Measurements from ENCODE around the gene UQCC3.

The UQCC3 gene

GRCh38 chr11:62708793-62709192, 37.3 kb downstream of the UQCC3 start:
- TF ChIP-seq SUZ12 (IDR thresholded peaks at IDR 0.05) (no peak), HDGF (IDR thresholded peaks at IDR 0.05; ENCODE audit: borderline replicate concordance) (no peak), NFRKB (IDR thresholded peaks at IDR 0.05) (no peak), ZNF384 (IDR thresholded peaks at IDR 0.05) (no peak), FOXA1 (IDR thresholded peaks at IDR 0.05) (no peak), TARDBP (IDR thresholded peaks at IDR 0.05) (no peak), FOXK2 (IDR thresholded peaks at IDR 0.05) (no peak), ARNT (IDR thresholded peaks at IDR 0.05) (no peak), ELF4 (IDR thresholded peaks at IDR 0.05) (no peak), CTBP1 (IDR thresholded peaks at IDR 0.05; ENCODE audit: borderline replicate concordance) (no peak), BHLHE40 (IDR thresholded peaks at IDR 0.05; ENCODE audit: borderline replicate concordance) (no peak), LEF1 (IDR thresholded peaks at IDR 0.05; ENCODE audit: borderline replicate concordance) (no peak), L3MBTL2 (conservative IDR thresholded peaks at IDR 0.05) (no peak), PKNOX1 (IDR thresholded peaks at IDR 0.05) (no peak), FOXM1 (IDR thresholded peaks at IDR 0.05; ENCODE audit: borderline replicate concordance) (no peak), SP1 (IDR thresholded peaks at IDR 0.05) (no peak)
- DNase-seq (ENCODE audit: extremely low spot score) = no peak
- ChIA-PET CTCF (no interaction called here), POLR2A (interaction anchor here (0.8 to 6.6 kb wide), 8 partner anchors 17 to 135 kb away, joined by 3 to 65 read pairs (median 4); partner anchors contain the start of genes B3GAT3, EEF1G, HNRNPUL2 and TTC9C)

- DNase-seq (ENCODE audit: extremely low spot score) = peak; percentile 59
- TF ChIP-seq ELF4 (IDR thresholded peaks at IDR 0.05) (no peak), SUZ12 (IDR thresholded peaks at IDR 0.05) (no peak), ZNF384 (IDR thresholded peaks at IDR 0.05) (no peak), CTBP1 (IDR thresholded peaks at IDR 0.05; ENCODE audit: borderline replicate concordance) (no peak), BHLHE40 (IDR thresholded peaks at IDR 0.05; ENCODE audit: borderline replicate concordance) (no peak), LEF1 (IDR thresholded peaks at IDR 0.05; ENCODE audit: borderline replicate concordance) (no peak), FOXK2 (IDR thresholded peaks at IDR 0.05) (no peak), FOXM1 (IDR thresholded peaks at IDR 0.05; ENCODE audit: borderline replicate concordance) (no peak), FOXA1 (IDR thresholded peaks at IDR 0.05) (no peak), PKNOX1 (IDR thresholded peaks at IDR 0.05) (no peak), L3MBTL2 (conservative IDR thresholded peaks at IDR 0.05) (no peak)
- CTCF ChIA-PET = no interaction called here
- POLR2A ChIA-PET = interaction anchor here (0.6 to 6.6 kb wide), 8 partner anchors 16 to 136 kb away, joined by 3 to 65 read pairs (median 4); partner anchors contain the start of genes B3GAT3, EEF1G, HNRNPUL2 and TTC9C
These were observed 38.0 kb downstream of the UQCC3 start for GRCh38 chr11:62709247-62710000.

- POLR2A ChIA-PET = interaction anchor here (0.6 to 6.6 kb wide), 6 partner anchors 16 to 131 kb away, joined by 3 to 65 read pairs (median 4); partner anchors contain the start of genes B3GAT3, HNRNPUL2, TTC9C and UQCC3
- DNase-seq (ENCODE audit: extremely low spot score) = no peak
- TF ChIP-seq BHLHE40 (IDR thresholded peaks at IDR 0.05; ENCODE audit: borderline replicate concordance) = no peak
- TF ChIP-seq SP1 (IDR thresholded peaks at IDR 0.05) = no peak
- TF ChIP-seq ELF4 (IDR thresholded peaks at IDR 0.05) = no peak
- TF ChIP-seq LEF1 (IDR thresholded peaks at IDR 0.05; ENCODE audit: borderline replicate concordance) = no peak
- no peak for TF ChIP-seq HDGF (IDR thresholded peaks at IDR 0.05; ENCODE audit: borderline replicate concordance)
- TF ChIP-seq CTBP1 (IDR thresholded peaks at IDR 0.05; ENCODE audit: borderline replicate concordance) = no peak
- TF ChIP-seq FOXM1 (IDR thresholded peaks at IDR 0.05; ENCODE audit: borderline replicate concordance) = no peak
- CTCF ChIA-PET = no interaction called here
These were observed 38.5 kb downstream of the UQCC3 start for GRCh38 chr11:62710001-62710345.

GRCh38 chr11:62712276-62712812, 40.9 kb downstream of the UQCC3 start:
- ChIA-PET CTCF (no interaction called here), POLR2A (interaction anchor here (1.0 to 1.8 kb wide), 2 partner anchors 13 to 15 kb away, joined by 5 to 6 read pairs; partner anchors contain the start of gene HNRNPUL2)
- no peak for TF ChIP-seq FOXM1 (IDR thresholded peaks at IDR 0.05; ENCODE audit: borderline replicate concordance)
- no peak for DNase-seq (ENCODE audit: extremely low spot score)

- DNase-seq (ENCODE audit: extremely low spot score) = no peak
- ChIA-PET POLR2A (interaction anchor here (1.0 to 1.8 kb wide), 2 partner anchors 13 to 14 kb away, joined by 5 to 6 read pairs; partner anchors contain the start of gene HNRNPUL2), CTCF (no interaction called here)
- TF ChIP-seq HDGF (IDR thresholded peaks at IDR 0.05; ENCODE audit: borderline replicate concordance) (no peak), TARDBP (IDR thresholded peaks at IDR 0.05) (no peak)
These were observed 41.4 kb downstream of the UQCC3 start for GRCh38 chr11:62712861-62713260.

- ChIA-PET POLR2A (interaction anchor here (1.8 kb wide), 1 partner anchor 14 kb away, joined by 6 read pairs; the partner anchor contains the start of gene HNRNPUL2), CTCF (no interaction called here)
- DNase-seq (ENCODE audit: extremely low spot score) = no peak
- no peak for TF ChIP-seq HDGF (IDR thresholded peaks at IDR 0.05; ENCODE audit: borderline replicate concordance)
- TF ChIP-seq FOXK2 (IDR thresholded peaks at IDR 0.05) = no peak
- TF ChIP-seq TARDBP (IDR thresholded peaks at IDR 0.05) = no peak
- no peak for TF ChIP-seq ZNF384 (IDR thresholded peaks at IDR 0.05)
- no peak for TF ChIP-seq LEF1 (IDR thresholded peaks at IDR 0.05; ENCODE audit: borderline replicate concordance)
- no peak for TF ChIP-seq PKNOX1 (IDR thresholded peaks at IDR 0.05)
- TF ChIP-seq SP1 (IDR thresholded peaks at IDR 0.05) = no peak
- no peak for TF ChIP-seq ELF4 (IDR thresholded peaks at IDR 0.05)
- no peak for TF ChIP-seq L3MBTL2 (conservative IDR thresholded peaks at IDR 0.05)
- no peak for TF ChIP-seq SUZ12 (IDR thresholded peaks at IDR 0.05)
- no peak for TF ChIP-seq FOXM1 (IDR thresholded peaks at IDR 0.05; ENCODE audit: borderline replicate concordance)
- no peak for TF ChIP-seq CTBP1 (IDR thresholded peaks at IDR 0.05; ENCODE audit: borderline replicate concordance)
- no peak for TF ChIP-seq BHLHE40 (IDR thresholded peaks at IDR 0.05; ENCODE audit: borderline replicate concordance)
- TF ChIP-seq ARNT (IDR thresholded peaks at IDR 0.05) = no peak
- no peak for TF ChIP-seq FOXA1 (IDR thresholded peaks at IDR 0.05)
- no peak for TF ChIP-seq NFRKB (IDR thresholded peaks at IDR 0.05)
These were observed 41.9 kb downstream of the UQCC3 start for GRCh38 chr11:62713343-62713742.

All from HEK293T (cell line).